WERI-Rb-1 (cell line): ENCODE data around the gene MYNN.
"Not testable (repeated sequence)": the region's sequence is repeated elsewhere in the genome, so short reads cannot be mapped to it uniquely, and the experiment has no call there.

Experiments
- DNase-seq: peaks from one replicate; pipeline ENCODE4 v3.0.0-alpha.2; 2020
- H3K27ac ChIP-seq: fragments of 250-450 bp; sonication (Bioruptor Pico); 2 replicates; pipeline ENCODE4 v1.5.1; 2020; ENCODE audit warnings: mild to moderate bottlenecking, moderate library complexity
- H3K27me3 ChIP-seq: fragments of 250-450 bp; sonication (Bioruptor Pico); 2 replicates; pipeline ENCODE4 v1.5.1; 2021; ENCODE audit warnings: mild to moderate bottlenecking, low read depth, moderate library complexity; ENCODE audit not compliant: insufficient read depth, severe bottlenecking
- H3K36me3 ChIP-seq: fragments of 250-450 bp; sonication (Bioruptor Pico); 2 replicates; pipeline ENCODE4 v1.5.1; 2020; ENCODE audit warnings: mild to moderate bottlenecking, moderate library complexity
- H3K4me3 ChIP-seq: 2 replicates; pipeline ENCODE4 v1.5.1; 2011; ENCODE audit warnings: low read depth, mild to moderate bottlenecking, control low read depth, low read length
- H3K9me3 ChIP-seq: fragments of 250-450 bp; sonication (Bioruptor Pico); 2 replicates; pipeline ENCODE4 v1.5.1; 2021; ENCODE audit warnings: mild to moderate bottlenecking, moderate library complexity; ENCODE audit not compliant: severe bottlenecking
- TF ChIP-seq, protein P1 (sequence below): IDR thresholded peaks from 2 replicates; pipeline ENCODE4 v1.5.1; 2011; ENCODE audit warnings: low read depth, mild to moderate bottlenecking, control low read depth, inconsistent platforms, low read length

The MYNN gene

DNA sequence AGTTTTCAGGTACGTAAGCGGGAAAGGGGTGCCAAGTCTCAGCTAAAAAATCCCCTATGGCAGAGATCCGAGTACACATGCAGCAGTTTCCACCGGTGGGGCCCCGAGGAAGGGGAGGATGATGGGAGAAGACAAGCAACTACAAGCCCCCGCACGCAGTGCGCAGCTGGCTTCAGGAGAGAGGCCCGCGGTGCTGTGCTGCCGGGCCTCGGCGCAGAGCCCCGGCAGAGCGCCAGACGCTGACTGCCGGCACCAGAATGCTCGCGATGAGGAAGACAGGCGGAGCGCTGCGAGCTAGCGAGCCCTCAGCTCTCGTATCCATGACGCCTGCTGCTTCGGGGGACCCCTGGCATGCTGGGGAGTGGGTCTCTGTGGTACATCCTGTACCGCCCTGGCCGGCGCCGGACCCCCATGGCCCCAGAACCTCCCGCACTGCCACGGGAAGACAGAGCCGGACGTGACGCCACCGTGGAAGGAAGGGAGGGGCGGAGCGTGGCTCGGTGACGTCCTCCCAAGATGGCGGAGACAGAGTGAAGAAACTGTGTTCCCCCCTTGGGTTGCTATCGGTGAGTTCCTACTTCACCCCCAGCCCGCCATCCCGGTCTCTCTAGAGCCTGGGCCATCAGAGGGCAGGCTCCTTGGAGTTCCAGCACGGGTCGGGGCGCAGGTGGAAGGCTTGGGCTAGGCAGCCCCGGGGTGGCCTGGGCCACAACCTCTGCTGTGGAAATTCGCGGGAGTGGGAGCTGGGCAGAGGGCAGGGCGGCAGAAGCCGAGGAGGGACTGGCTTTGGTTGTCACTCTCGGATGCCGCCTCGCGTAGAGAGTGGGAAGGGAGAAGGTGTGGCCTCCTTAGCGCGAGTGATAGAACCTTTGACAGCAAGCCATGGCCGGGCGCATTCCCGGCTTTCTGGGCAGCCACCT, at the start of gene MYNN:
Gene MYNN (plus strand): TSS at position 500 of the 920 bp plus-strand sequence. CDS start 900 bp downstream, outside the sequence.
- peaks cover 31% of the 10 kb centered on the region for H3K36me3 ChIP-seq
- TF ChIP-seq, protein P1, sequence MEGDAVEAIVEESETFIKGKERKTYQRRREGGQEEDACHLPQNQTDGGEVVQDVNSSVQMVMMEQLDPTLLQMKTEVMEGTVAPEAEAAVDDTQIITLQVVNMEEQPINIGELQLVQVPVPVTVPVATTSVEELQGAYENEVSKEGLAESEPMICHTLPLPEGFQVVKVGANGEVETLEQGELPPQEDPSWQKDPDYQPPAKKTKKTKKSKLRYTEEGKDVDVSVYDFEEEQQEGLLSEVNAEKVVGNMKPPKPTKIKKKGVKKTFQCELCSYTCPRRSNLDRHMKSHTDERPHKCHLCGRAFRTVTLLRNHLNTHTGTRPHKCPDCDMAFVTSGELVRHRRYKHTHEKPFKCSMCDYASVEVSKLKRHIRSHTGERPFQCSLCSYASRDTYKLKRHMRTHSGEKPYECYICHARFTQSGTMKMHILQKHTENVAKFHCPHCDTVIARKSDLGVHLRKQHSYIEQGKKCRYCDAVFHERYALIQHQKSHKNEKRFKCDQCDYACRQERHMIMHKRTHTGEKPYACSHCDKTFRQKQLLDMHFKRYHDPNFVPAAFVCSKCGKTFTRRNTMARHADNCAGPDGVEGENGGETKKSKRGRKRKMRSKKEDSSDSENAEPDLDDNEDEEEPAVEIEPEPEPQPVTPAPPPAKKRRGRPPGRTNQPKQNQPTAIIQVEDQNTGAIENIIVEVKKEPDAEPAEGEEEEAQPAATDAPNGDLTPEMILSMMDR: peak; percentile 48

DNA sequence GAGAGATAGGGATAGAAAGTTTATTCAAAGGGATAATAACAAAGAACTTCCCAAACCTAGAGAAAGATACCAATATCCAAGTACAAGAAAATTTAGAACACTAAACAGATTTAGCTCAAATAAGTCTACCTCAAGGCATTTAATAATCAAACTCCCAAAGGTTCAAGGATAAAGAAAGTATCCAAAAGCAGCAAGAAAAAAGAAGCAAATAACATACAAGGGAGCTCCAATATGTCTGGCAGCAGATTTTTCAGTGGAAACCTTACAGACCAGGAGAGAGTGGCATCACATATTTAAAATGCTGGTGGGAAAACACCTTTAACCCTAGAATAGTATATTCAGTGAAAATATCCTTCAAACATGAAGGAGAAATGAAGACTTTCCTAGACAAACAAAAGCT, 41.3 kb upstream of the MYNN start:
- H3K9me3 ChIP-seq: peaks cover 11% of the 10 kb centered on the region
- not testable (repeated sequence) for H3K4me3 ChIP-seq, DNase-seq, H3K36me3 ChIP-seq, H3K27ac ChIP-seq, H3K27me3 ChIP-seq

More for the DNA sequence above, at the start of gene MYNN:
- Histone ChIP-seq H3K27ac (peak within 1 kb of the TSS; percentile 99), H3K27me3 (no peaks in the 10 kb centered on the region), H3K9me3 (peaks cover 3% of the 10 kb centered on the region), H3K4me3 (peak within 1 kb of the TSS; percentile 100)
- DNase-seq: peak; percentile 92

DNA sequence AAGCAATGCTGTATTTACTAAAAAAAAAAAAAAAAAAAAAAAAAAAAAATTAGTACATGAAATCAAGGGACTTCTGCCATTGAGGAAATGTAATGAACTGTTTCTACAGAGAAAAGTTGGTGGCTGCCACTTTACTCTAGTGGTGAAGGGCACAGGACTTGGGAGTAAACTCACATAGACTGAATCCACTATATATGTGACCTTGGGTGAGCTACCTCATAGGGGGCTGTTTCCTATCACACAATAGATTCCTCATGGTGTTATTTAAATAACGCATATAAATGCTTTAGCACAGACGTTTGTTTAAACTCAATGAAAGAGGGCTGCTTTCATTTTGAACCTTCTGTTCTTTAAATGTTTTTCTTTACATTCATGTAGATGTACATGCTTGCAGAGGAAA, 34.1 kb upstream of the MYNN start:
- no peak for DNase-seq
- peaks cover 7% of the 10 kb centered on the region for H3K9me3 ChIP-seq
- no peak overlapping the region for H3K4me3 ChIP-seq
- no peaks in the 10 kb centered on the region for H3K27me3 ChIP-seq
- no peaks in the 10 kb centered on the region for H3K36me3 ChIP-seq
- TF ChIP-seq, protein P1: no peak
- no peak overlapping the region for H3K27ac ChIP-seq

DNA sequence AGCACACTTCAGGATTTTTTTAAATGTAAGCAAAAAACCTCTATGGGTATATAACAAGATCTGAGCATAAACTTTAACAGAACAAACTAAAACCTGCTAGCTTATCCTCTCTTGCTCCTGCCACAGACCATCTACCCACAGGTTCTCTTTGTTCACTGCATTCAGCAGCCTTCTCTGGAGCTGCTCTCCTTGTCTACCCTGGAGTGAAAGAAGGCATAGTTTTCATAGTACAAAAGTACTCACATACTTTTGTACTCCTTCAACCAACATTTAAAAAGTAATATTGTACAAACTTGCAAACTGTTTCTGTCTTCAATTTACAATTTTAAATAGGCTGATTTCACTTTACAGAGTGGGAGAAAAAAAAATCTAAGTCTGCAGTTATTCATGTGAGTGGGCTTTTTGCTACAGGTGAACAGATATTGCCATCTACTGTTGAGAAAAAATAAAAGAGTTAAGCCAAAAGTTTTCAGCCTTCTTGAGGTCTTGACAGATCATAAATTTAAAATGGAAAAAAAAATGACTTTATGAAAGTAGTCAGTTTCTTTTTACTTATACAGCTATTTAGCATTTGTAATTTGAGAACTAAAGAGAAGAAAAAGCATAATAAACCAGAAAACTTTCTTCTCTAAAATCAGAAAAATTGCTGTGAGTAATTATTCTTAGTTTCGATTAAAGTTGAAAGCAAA, 28.7 kb upstream of the MYNN start:
- TF ChIP-seq, protein P1: no peak
- H3K9me3 ChIP-seq: no peaks in the 10 kb centered on the region
- no peak overlapping the region for H3K4me3 ChIP-seq
- H3K27me3 ChIP-seq: no peaks in the 10 kb centered on the region
- no peaks in the 10 kb centered on the region for H3K36me3 ChIP-seq
- DNase-seq: no peak
- no peak overlapping the region for H3K27ac ChIP-seq

DNA sequence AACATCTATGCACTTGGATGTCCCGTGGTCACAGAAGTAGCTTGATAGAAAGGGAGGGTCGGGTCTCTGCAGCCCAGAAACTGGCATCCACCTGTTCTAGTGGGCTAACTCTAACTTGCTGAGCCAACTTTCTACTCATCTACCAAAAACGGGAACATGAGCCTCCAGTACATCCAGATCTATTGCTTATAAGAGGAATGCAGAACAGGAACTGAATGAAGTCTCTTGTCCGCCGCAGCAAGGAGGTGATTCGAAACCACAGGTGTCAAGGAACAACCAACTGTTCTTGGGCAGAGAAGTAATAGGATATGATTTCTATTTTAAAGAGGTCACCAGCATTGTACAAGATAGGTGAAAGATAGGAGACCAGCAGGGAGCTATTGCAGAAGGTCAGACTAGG, 26.3 kb upstream of the MYNN start:
- TF ChIP-seq, protein P1: no peak
- no peak for DNase-seq
- H3K36me3 ChIP-seq: no peaks in the 10 kb centered on the region
- no peak overlapping the region for H3K27ac ChIP-seq
- no peaks in the 10 kb centered on the region for H3K27me3 ChIP-seq
- H3K4me3 ChIP-seq: no peak overlapping the region
- H3K9me3 ChIP-seq: no peaks in the 10 kb centered on the region

DNA sequence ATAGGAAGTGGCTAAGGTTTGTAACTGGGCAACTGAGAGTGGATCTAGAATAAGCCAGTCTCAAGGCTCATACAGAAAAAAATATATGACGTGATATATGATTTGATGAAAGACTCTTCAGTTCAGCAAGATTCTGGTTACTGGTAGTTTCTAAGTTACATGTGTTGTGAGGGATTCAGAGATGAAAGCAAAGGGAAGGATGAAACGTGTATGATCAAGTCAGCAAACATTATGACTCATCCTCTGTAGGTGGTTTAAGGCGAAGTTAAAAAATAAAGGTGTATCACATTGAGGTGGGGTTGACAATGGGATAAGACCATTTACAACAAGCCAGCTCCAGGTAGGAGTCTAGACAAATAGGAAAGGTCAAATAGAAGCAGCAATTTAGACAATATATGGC, 24.5 kb upstream of the MYNN start:
- TF ChIP-seq, protein P1: no peak
- Histone ChIP-seq H3K36me3 (no peaks in the 10 kb centered on the region), H3K27me3 (no peaks in the 10 kb centered on the region), H3K4me3 (no peak overlapping the region), H3K9me3 (no peaks in the 10 kb centered on the region), H3K27ac (no peak overlapping the region)
- no peak for DNase-seq
